HG02970 (cell line): Measurements from ENCODE around the gene CAPZA1.

Experiments
- ATAC-seq: cut with Tn5 transposase; IDR thresholded peaks from one replicate; pipeline ENCODE4 v1.9.1; 2021; ENCODE audit warnings: mild to moderate bottlenecking, moderate library complexity, moderate number of reproducible peaks; ENCODE audit not compliant: unreplicated experiment, low FRiP score

Gene CAPZA1

GRCh38 chr1:112711670-112712069 is 92.0 kb downstream of the CAPZA1 start:
- ATAC-seq, result no peak

- no peak for ATAC-seq
Measured at GRCh38 chr1:112712191-112712590, 92.6 kb downstream of the CAPZA1 start.

GRCh38 chr1:112712701-112713128 is 93.1 kb downstream of the CAPZA1 start:
- ATAC-seq, result no peak

GRCh38 chr1:112713466-112714312 is 94.1 kb downstream of the CAPZA1 start:
- ATAC-seq, result no peak

- no peak for ATAC-seq
Measured at GRCh38 chr1:112714313-112715263, 95.0 kb downstream of the CAPZA1 start.

- peak; percentile 83 for ATAC-seq
Measured at GRCh38 chr1:112715264-112716053, 95.8 kb downstream of the CAPZA1 start, which contains the start of gene PPM1J. TSS of gene PPM1J (minus strand) at chr1:112715332. CDS start at chr1:112715301, 31 bp downstream.

- ATAC-seq, result no peak
Measured at GRCh38 chr1:112716133-112716720, 96.6 kb downstream of the CAPZA1 start.

GRCh38 chr1:112717263-112717873 is 97.7 kb downstream of the CAPZA1 start:
- ATAC-seq, result no peak

- no peak for ATAC-seq
Measured at GRCh38 chr1:112718691-112719418, 99.2 kb downstream of the CAPZA1 start.

GRCh38 chr1:112719706-112720105 is 100.1 kb downstream of the CAPZA1 start:
- ATAC-seq, result no peak

GRCh38 chr1:112720800-112721199 is 101.2 kb downstream of the CAPZA1 start:
- ATAC-seq, result no peak
